Thoracic aorta (tissue), 2 donors: ENCODE results near the gene SPAG9. TPM values are rescaled to one million over a fixed set of nuclear protein-coding genes. Genes with fewer than 3 reads are reported as not detected.

Source experiments
- ATAC-seq: fragments of 150-250 bp; one replicate; pipeline ENCODE4 v1.8.0; 2017; ENCODE audit warnings: low read depth; ENCODE audit not compliant: insufficient number of reproducible peaks, low FRiP score
- DNase-seq: peaks from one replicate; pipeline ENCODE4 v3.0.0-alpha.2; 2020; ENCODE audit warnings: low spot score
- H3K27ac ChIP-seq, 2 donors: fragments of 200-600 bp; sonication (generic); 1 replicate in 1 of 2; 2 replicates in 1 of 2; pipeline ENCODE4 v1.5.1; 2016; ENCODE audit warnings: mild to moderate bottlenecking in 2 of 2, moderate library complexity in 2 of 2
- H3K27me3 ChIP-seq: fragments of 200-600 bp; sonication (generic); replicated peaks from 2 replicates; pipeline ENCODE4 v1.6.0; 2016; ENCODE audit warnings: mild to moderate bottlenecking; ENCODE audit not compliant: insufficient read depth
- H3K36me3 ChIP-seq: fragments of 200-600 bp; sonication (generic); one replicate; pipeline ENCODE4 v1.5.1; 2016
- H3K4me1 ChIP-seq, 2 donors: fragments of 200-600 bp; sonication (generic); 1 replicate in 1 of 2; 2 replicates in 1 of 2; pipeline versions ENCODE4 v1.5.1 to v1.6.0; 2016; ENCODE audit warnings: low read depth in 2 of 2, mild to moderate bottlenecking in 1 of 2; ENCODE audit not compliant: control insufficient read depth in 1 of 2
- H3K4me3 ChIP-seq: fragments of 200-600 bp; sonication (generic); 2 replicates; pipeline ENCODE4 v1.5.1; 2016; ENCODE audit warnings: mild to moderate bottlenecking
- H3K9me3 ChIP-seq: fragments of 200-600 bp; sonication (generic); 2 replicates; pipeline ENCODE4 v1.5.1; 2016
- CTCF ChIP-seq: fragments of 200-600 bp; sonication (generic); IDR thresholded peaks from one replicate; pipeline ENCODE4 v1.5.1; 2019; ENCODE audit warnings: antibody characterized with exemption
- total RNA-seq, 2 donors: library from RNA; depleted of rRNA; stranded (reverse); fragments of >200 nt; gene quantifications; one replicate each; pipeline versions ENCODE4 v1.1.0 to v1.2.3, GENCODE V29; 2016

The SPAG9 gene
- total RNA-seq, 2 donors from 2014 or later = 105 to 162 TPM

DNA sequence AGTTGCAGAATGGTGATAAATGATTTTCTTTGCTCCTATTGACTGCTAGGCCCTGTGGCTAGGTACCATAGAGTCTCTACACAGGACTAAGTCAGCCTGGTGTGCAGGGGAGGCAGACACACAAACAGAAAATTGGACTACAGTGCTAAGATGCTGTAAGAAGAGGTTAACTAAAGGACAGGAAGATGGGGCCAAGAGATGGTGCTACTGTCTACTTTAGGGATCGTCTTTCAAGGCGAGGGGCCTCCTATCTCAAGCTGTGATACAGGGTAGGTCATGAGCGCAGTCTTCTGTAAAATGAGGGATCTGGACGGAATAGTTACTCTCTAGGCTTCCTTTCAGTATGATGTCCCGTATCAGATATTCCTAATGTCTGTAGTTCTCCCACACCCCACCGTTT is 33.5 kb upstream of the SPAG9 start:
- Histone ChIP-seq H3K27me3 (no peaks in the 10 kb centered on the region), H3K27ac (no peak overlapping the region), H3K4me3 (peak overlapping the region; percentile 77), H3K4me1 (peaks cover 0 to 22% of the 10 kb centered on the region in 2 donors), H3K9me3 (no peaks in the 10 kb centered on the region), H3K36me3 (no peaks in the 10 kb centered on the region)
- DNase-seq (no peak), ATAC-seq (no peak)
- no peak for TF ChIP-seq CTCF

GRCh38 chr17:51153210-51154072 is 32.8 kb upstream of the SPAG9 start, which contains the start of gene NME1:
NME1 (plus strand) TSS chr17:51153559; CDS start chr17:51155655, 2,096 bp downstream.
- ATAC-seq (peak; percentile 94), DNase-seq (peak; percentile 94)
- Histone ChIP-seq H3K9me3 (no peaks in the 10 kb centered on the region), H3K4me3 (peak within 1 kb of the TSS; percentile 77), H3K27ac (peak within 1 kb of the TSS; percentile 88 to 91), H3K4me1 (peaks cover 0 to 22% of the 10 kb centered on the region in 2 donors), H3K27me3 (no peaks in the 10 kb centered on the region), H3K36me3 (no peaks in the 10 kb centered on the region)
- TF ChIP-seq CTCF = peak; percentile 60

DNA sequence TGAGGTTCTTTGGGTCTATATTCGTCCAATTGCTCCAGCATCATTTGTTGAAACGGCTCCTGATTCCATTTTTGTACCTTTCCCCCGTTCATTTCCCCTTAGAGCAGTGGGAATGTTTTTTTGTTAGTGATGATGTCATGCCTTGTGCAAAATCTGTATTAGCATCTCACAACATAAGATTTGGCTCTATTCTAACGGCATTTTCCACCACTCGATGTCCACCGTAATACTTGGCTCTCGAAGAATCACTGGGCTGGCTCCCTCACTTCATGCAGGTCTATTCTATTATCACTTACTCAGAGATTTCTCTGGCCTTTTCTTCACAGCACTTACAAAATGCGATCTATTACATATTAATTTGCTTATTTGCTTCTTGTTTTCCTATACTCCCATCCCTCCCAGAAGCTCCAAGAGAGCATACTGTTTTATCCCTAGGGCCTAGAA is 32.1 kb upstream of the SPAG9 start:
- peak overlapping the region; percentile 77 for H3K4me3 ChIP-seq
- no peaks in the 10 kb centered on the region for H3K27me3 ChIP-seq
- no peaks in the 10 kb centered on the region for H3K36me3 ChIP-seq
- peak overlapping the region; percentile 88 to 91 for H3K27ac ChIP-seq
- DNase-seq = no peak
- peaks cover 0 to 22% of the 10 kb centered on the region in 2 donors for H3K4me1 ChIP-seq
- no peak for TF ChIP-seq CTCF
- no peaks in the 10 kb centered on the region for H3K9me3 ChIP-seq
- ATAC-seq = peak; percentile 3

GRCh38 chr17:51150932-51151331 is 30.3 kb upstream of the SPAG9 start:
- Histone ChIP-seq H3K27me3 (no peaks in the 10 kb centered on the region), H3K36me3 (no peaks in the 10 kb centered on the region), H3K4me3 (no peak overlapping the region), H3K27ac (no peak overlapping the region), H3K4me1 (peaks cover 0 to 22% of the 10 kb centered on the region in 2 donors), H3K9me3 (no peaks in the 10 kb centered on the region)
- no peak for TF ChIP-seq CTCF
- DNase-seq (no peak), ATAC-seq (no peak)

GRCh38 chr17:51149163-51149562 is 28.5 kb upstream of the SPAG9 start:
- H3K4me3 ChIP-seq = no peak overlapping the region
- H3K36me3 ChIP-seq = no peaks in the 10 kb centered on the region
- H3K4me1 ChIP-seq = peaks cover 0 to 14% of the 10 kb centered on the region in 2 donors
- TF ChIP-seq CTCF = no peak
- no peaks in the 10 kb centered on the region for H3K9me3 ChIP-seq
- no peaks in the 10 kb centered on the region for H3K27me3 ChIP-seq
- ATAC-seq (no peak), DNase-seq (no peak)
- H3K27ac ChIP-seq = no peak overlapping the region
